K562 (cell line): Measurements from ENCODE around the gene PIGV.

Source experiments
- MYBL2 ChIP-seq, 2 experiments: fragments of 450-650 bp in 1 of 2; sonication (generic) in 1 of 2; formaldehyde crosslinking in 1 of 2; IDR thresholded peaks; 2 replicates each; pipeline versions ENCODE4 v1.6.1 to v1.8.1; 2017 to 2022; ENCODE audit warnings: borderline replicate concordance in 1 of 2, inconsistent platforms in 1 of 2, low read depth in 1 of 2, mild to moderate bottlenecking in 1 of 2, missing genetic modification reagents in 1 of 2, moderate library complexity in 1 of 2
- POLR2AphosphoS5 ChIP-seq: IDR thresholded peaks from 2 replicates; pipeline ENCODE4 v1.6.1; 2011; ENCODE audit warnings: mild to moderate bottlenecking, low read depth, low read length, moderate library complexity; ENCODE audit not compliant: control insufficient read depth, insufficient read depth
- ZNF274 ChIP-seq: IDR thresholded peaks from 2 replicates; pipeline ENCODE4 v1.6.1; 2011; ENCODE audit warnings: low read depth, mild to moderate bottlenecking, low read length, moderate library complexity, borderline replicate concordance
- ZNF785 ChIP-seq: fragments of 250-450 bp; sonication (Bioruptor Pico); IDR thresholded peaks from 2 replicates; pipeline ENCODE4 v1.4.0; 2020; ENCODE audit warnings: mild to moderate bottlenecking
- TF ChIP-seq, protein P1 (sequence below): fragments of 250-450 bp; sonication (Bioruptor Pico); IDR thresholded peaks from 2 replicates; pipeline ENCODE4 v1.5.0; 2020; ENCODE audit warnings: mild to moderate bottlenecking, borderline replicate concordance
- TF ChIP-seq, protein P2 (sequence below): fragments of 250-450 bp; sonication (Bioruptor Pico); IDR thresholded peaks from 2 replicates; pipeline ENCODE4 v1.4.0; 2020; ENCODE audit warnings: borderline replicate concordance
- TF ChIP-seq, protein P3 (sequence below), 3 experiments: IDR thresholded peaks in 2 of 3; conservative IDR thresholded peaks in 1 of 3; 2 replicates each; pipeline ENCODE4 v1.5.1; 2011 to 2012; ENCODE audit warnings: low read length in 3 of 3, mild to moderate bottlenecking in 3 of 3, control low read depth in 2 of 3, improper control_type of control experiment in 1 of 3, inconsistent platforms in 1 of 3, low read depth in 1 of 3, mixed read lengths in 1 of 3, moderate library complexity in 1 of 3; ENCODE audit not compliant: insufficient read depth in 2 of 3
- TF ChIP-seq, protein P4 (sequence below), 2 experiments: fragments of 450-650 bp in 1 of 2; IDR thresholded peaks; 2 replicates each; pipeline ENCODE4 v1.6.1; 2011 to 2017; ENCODE audit warnings: low read depth in 2 of 2, antibody characterized with exemption in 1 of 2, borderline replicate concordance in 1 of 2, low read length in 1 of 2, mild to moderate bottlenecking in 1 of 2, mixed read lengths in 1 of 2; ENCODE audit not compliant: control insufficient read depth in 1 of 2

DNA sequence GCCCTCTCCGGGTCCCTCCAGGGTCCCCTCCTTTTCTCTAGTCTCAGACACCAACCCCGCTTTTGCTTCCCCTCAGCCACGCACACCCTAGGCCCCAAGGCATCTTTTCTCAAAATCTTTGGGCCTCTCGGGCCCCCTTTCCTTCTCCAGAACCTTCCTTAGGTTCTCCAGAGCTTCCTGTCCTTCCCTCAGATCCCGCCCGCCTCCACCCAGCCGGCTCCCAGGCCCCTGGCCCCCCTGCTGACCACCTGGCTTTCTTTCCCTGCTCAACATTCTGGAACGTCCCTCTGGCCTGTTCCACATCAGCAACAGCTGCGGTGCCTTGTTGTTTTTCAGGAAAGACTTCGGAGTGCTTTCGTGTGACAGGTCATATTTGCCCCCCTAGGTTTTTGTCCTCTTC, 39.9 kb downstream of the PIGV start:
- TF ChIP-seq ZNF274 (no peak), POLR2AphosphoS5 (no peak), ZNF785 (CRISPR knock-in tag) (no peak), MYBL2 (IDR thresholded peaks at IDR 0.05; ENCODE audit: low read depth) (no peak), MYBL2 (CRISPR knock-in tag; IDR thresholded peaks at IDR 0.05; ENCODE audit: borderline replicate concordance) (no peak)
- TF ChIP-seq, protein P1, sequence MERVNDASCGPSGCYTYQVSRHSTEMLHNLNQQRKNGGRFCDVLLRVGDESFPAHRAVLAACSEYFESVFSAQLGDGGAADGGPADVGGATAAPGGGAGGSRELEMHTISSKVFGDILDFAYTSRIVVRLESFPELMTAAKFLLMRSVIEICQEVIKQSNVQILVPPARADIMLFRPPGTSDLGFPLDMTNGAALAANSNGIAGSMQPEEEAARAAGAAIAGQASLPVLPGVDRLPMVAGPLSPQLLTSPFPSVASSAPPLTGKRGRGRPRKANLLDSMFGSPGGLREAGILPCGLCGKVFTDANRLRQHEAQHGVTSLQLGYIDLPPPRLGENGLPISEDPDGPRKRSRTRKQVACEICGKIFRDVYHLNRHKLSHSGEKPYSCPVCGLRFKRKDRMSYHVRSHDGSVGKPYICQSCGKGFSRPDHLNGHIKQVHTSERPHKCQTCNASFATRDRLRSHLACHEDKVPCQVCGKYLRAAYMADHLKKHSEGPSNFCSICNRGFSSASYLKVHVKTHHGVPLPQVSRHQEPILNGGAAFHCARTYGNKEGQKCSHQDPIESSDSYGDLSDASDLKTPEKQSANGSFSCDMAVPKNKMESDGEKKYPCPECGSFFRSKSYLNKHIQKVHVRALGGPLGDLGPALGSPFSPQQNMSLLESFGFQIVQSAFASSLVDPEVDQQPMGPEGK (CRISPR knock-in tag), result no peak
- TF ChIP-seq, protein P2, sequence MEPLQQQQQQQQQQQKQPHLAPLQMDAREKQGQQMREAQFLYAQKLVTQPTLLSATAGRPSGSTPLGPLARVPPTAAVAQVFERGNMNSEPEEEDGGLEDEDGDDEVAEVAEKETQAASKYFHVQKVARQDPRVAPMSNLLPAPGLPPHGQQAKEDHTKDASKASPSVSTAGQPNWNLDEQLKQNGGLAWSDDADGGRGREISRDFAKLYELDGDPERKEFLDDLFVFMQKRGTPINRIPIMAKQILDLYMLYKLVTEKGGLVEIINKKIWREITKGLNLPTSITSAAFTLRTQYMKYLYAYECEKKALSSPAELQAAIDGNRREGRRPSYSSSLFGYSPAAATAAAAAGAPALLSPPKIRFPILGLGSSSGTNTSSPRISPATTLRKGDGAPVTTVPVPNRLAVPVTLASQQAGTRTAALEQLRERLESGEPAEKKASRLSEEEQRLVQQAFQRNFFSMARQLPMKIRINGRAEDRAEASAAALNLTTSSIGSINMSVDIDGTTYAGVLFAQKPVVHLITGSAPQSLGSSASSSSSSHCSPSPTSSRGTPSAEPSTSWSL (CRISPR knock-in tag), result no peak
- TF ChIP-seq, protein P3, sequence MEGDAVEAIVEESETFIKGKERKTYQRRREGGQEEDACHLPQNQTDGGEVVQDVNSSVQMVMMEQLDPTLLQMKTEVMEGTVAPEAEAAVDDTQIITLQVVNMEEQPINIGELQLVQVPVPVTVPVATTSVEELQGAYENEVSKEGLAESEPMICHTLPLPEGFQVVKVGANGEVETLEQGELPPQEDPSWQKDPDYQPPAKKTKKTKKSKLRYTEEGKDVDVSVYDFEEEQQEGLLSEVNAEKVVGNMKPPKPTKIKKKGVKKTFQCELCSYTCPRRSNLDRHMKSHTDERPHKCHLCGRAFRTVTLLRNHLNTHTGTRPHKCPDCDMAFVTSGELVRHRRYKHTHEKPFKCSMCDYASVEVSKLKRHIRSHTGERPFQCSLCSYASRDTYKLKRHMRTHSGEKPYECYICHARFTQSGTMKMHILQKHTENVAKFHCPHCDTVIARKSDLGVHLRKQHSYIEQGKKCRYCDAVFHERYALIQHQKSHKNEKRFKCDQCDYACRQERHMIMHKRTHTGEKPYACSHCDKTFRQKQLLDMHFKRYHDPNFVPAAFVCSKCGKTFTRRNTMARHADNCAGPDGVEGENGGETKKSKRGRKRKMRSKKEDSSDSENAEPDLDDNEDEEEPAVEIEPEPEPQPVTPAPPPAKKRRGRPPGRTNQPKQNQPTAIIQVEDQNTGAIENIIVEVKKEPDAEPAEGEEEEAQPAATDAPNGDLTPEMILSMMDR (IDR thresholded peaks at IDR 0.05 in 2 of 3, conservative IDR thresholded peaks at IDR 0.05 in 1 of 3; ENCODE audit: insufficient read depth in 2 of 3, low read depth in 1 of 3, low read length in 3 of 3), result no peak
- TF ChIP-seq, protein P4, sequence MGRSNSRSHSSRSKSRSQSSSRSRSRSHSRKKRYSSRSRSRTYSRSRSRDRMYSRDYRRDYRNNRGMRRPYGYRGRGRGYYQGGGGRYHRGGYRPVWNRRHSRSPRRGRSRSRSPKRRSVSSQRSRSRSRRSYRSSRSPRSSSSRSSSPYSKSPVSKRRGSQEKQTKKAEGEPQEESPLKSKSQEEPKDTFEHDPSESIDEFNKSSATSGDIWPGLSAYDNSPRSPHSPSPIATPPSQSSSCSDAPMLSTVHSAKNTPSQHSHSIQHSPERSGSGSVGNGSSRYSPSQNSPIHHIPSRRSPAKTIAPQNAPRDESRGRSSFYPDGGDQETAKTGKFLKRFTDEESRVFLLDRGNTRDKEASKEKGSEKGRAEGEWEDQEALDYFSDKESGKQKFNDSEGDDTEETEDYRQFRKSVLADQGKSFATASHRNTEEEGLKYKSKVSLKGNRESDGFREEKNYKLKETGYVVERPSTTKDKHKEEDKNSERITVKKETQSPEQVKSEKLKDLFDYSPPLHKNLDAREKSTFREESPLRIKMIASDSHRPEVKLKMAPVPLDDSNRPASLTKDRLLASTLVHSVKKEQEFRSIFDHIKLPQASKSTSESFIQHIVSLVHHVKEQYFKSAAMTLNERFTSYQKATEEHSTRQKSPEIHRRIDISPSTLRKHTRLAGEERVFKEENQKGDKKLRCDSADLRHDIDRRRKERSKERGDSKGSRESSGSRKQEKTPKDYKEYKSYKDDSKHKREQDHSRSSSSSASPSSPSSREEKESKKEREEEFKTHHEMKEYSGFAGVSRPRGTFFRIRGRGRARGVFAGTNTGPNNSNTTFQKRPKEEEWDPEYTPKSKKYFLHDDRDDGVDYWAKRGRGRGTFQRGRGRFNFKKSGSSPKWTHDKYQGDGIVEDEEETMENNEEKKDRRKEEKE (IDR thresholded peaks at IDR 0.05; ENCODE audit: borderline replicate concordance in 1 of 2, control insufficient read depth in 1 of 2, low read depth in 2 of 2, low read length in 1 of 2), result no peak
